Measurements from ENCODE around the gene FAU. TPM values are rescaled to one million over a fixed set of nuclear protein-coding genes. Genes with fewer than 3 reads are reported as not detected.

The FAU gene
- total and polyA plus RNA-seq, 9 of the 15 experiments (the other 6 are each of a cell fraction or from before 2014, with no cell fraction given): 433 to 1,827 (median 942) TPM

- TF ChIP-seq ZNF395 (CRISPR knock-in tag; IDR thresholded peaks at IDR 0.05) (no peak), PML (IDR thresholded peaks at IDR 0.05; ENCODE audit: low read length) (no peak), ZNF354B (CRISPR knock-in tag; IDR thresholded peaks at IDR 0.05) (no peak), ELK1 (CRISPR knock-in tag; IDR thresholded peaks at IDR 0.05) (no peak)
Measured at GRCh38 chr11:65127473-65128181, 5.7 kb upstream of the FAU start (continued).

GRCh38 chr11:65126624-65127274 is 4.8 kb upstream of the FAU start:
- Histone ChIP-seq H4K20me1 (replicated peaks; ENCODE audit: control insufficient read depth, insufficient read depth, low read length) (peaks cover 6% of the 10 kb centered on the region; the same call in 1 of the 2 replicates), H3K4me2 (ENCODE audit: insufficient read depth, low read length) (no peak overlapping the region), H3K36me3 (ENCODE audit: control insufficient read depth, insufficient read depth, low read length) (peaks cover 78% of the 10 kb centered on the region), H3K79me2 (ENCODE audit: control insufficient read depth, insufficient read depth, low read length) (peaks cover 42% of the 10 kb centered on the region), H3K4me3 (no peak overlapping the region), H3K27me3 (ENCODE audit: control insufficient read depth in 2 of 2, insufficient read depth in 2 of 2, low read length in 2 of 2) (no peaks in the 10 kb centered on the region), H3K9me3 (replicated peaks; ENCODE audit: control insufficient read depth, insufficient read depth, low read depth, low read length) (no peaks in the 10 kb centered on the region), H2AFZ (ENCODE audit: low read depth, low read length) (no peak overlapping the region), H3K9ac (ENCODE audit: insufficient read depth in 1 of 2, low read depth in 2 of 2, low read length in 2 of 2) (peak overlapping the region in 1 of 2 experiments; percentile 21; a peak in 1 of 4 replicates), H3K9me1 (ENCODE audit: control insufficient read depth, insufficient read depth, low read length) (no peaks in the 10 kb centered on the region), H3K27ac (ENCODE audit: extremely low read depth, low read depth, low read length) (no peak overlapping the region), H3K4me1 (replicated peaks in 1 of 2; ENCODE audit: control insufficient read depth in 2 of 2, insufficient read depth in 2 of 2, low read length in 2 of 2) (peaks cover 0 to 19% of the 10 kb centered on the region in 2 experiments; a peak in 4 of 5 replicates)
- FAIRE-seq (no peak), ATAC-seq (no peak), DNase-seq (ENCODE audit: extremely low read depth in 1 of 4, low spot score in 3 of 4) (peak in 1 of 4 experiments; percentile 15)
- POLR2A ChIA-PET: interaction anchor here (0.6 to 1.3 kb wide), 4 partner anchors 10 to 154 kb away, joined by 3 to 4 read pairs (median 4); no protein-coding TSS in a partner anchor
- in situ Hi-C loops (cut with MboI) (no loop called here), intact Hi-C loops (cut with micrococcal nuclease) (no loop called here)
- BruUV-seq (replicated peaks): no TSS peak
- WGBS (ENCODE audit: insufficient coverage, low coverage, missing lambda C conversion rate): 86% methylated on average over 6 of the region's 6 CpGs
- CTCF ChIA-PET (ENCODE audit: low intra/inter-chr PET ratio): no interaction called here
- TF ChIP-seq SUPT5H (IDR thresholded peaks at IDR 0.05) (peak; percentile 56), ZNF316 (IDR thresholded peaks at IDR 0.05) (peak; percentile 26; the same call in 1 of the 2 replicates), ZNF224 (CRISPR knock-in tag; IDR thresholded peaks at IDR 0.05) (no peak), RBFOX2 (IDR thresholded peaks at IDR 0.05; ENCODE audit: low read depth, low read length) (peak; percentile 57; the same call in 1 of the 2 replicates), POLR2G (IDR thresholded peaks at IDR 0.05; ENCODE audit: low read depth, low read length) (peak; percentile 54; the same call in 1 of the 2 replicates), PML (IDR thresholded peaks at IDR 0.05; ENCODE audit: low read length) (peak; percentile 27; the same call in 1 of the 2 replicates), TSC22D4 (tag; IDR thresholded peaks at IDR 0.05) (no peak), ARID4B (CRISPR knock-in tag; IDR thresholded peaks at IDR 0.05) (no peak), POLR2A (conservative IDR thresholded peaks at IDR 0.05) (peak; percentile 65), KDM5B (IDR thresholded peaks at IDR 0.05; ENCODE audit: insufficient replicate concordance, low read depth, low read length) (peak; percentile 27)
